Lower leg skin (tissue), 4 donors: ENCODE data around the gene RBM44. TPM values are rescaled to one million over a fixed set of nuclear protein-coding genes. Genes with fewer than 3 reads are reported as not detected.

Source experiments
- DNase-seq, 2 donors: peaks; one replicate each; pipeline ENCODE4 v3.0.0-alpha.2; 2019; ENCODE audit warnings: low spot score in 2 of 2
- H3K4me3 ChIP-seq: fragments of 200-600 bp; sonication (generic); 2 replicates; pipeline ENCODE4 v1.5.1; 2017; ENCODE audit warnings: mild to moderate bottlenecking, low read depth; ENCODE audit not compliant: poor library complexity, severe bottlenecking
- POLR2A ChIP-seq, 2 donors: fragments of 450-650 bp; IDR thresholded peaks; one replicate each; pipeline ENCODE4 v1.6.1; 2016 to 2017; ENCODE audit warnings: antibody characterized with exemption in 2 of 2, mild to moderate bottlenecking in 1 of 2, moderate library complexity in 1 of 2
- WGBS, 2 donors: methylation state at CpG; one replicate each; pipeline ENCODE4 v1.1.5; 2018; 5-methylcytosine and 5-hydroxymethylcytosine counted together
- intact Hi-C: fragments of 100-400 bp; cut with DNase I; formaldehyde crosslinking; loops from one replicate; pipeline ENCODE4 v1.15.0; 2023; ENCODE audit warnings: low total_unique reads
- total RNA-seq, 4 donors: library from RNA; depleted of rRNA; stranded (reverse); fragments of >200 nt; gene quantifications; one replicate each; pipeline ENCODE4 v1.1.0, GENCODE V29; 2016
- TF ChIP-seq, protein P1 (sequence below), 3 donors: fragments of 450-650 bp; IDR thresholded peaks; one replicate each; pipeline ENCODE4 v1.5.1; 2016; ENCODE audit warnings: antibody characterized with exemption in 3 of 3, mild to moderate bottlenecking in 3 of 3, moderate library complexity in 2 of 3

Gene RBM44
- total RNA-seq, 4 donors from 2014 or later, result 0.12 to 0.38 (median 0.23) TPM

DNA sequence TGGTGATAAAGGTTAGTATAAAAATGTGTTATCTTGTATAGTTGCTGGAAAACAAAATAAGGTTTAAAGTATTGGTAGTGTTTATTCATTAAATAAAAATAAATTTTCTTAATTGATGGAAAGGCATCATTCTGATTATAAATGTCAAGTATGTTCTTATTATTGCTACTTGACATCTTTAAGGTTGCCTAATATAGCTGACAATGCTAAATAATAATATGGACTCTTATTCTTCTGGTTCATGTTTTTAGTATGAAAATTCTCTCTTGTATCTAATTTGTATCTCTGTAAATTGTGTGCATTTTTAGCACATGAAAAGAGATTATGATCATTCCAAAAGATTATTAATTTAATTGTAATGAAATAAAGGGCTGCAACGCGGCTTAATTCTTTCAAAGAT, 25.0 kb downstream of the RBM44 start:
- no peak for TF ChIP-seq POLR2A (IDR thresholded peaks at IDR 0.05)
- TF ChIP-seq, protein P1, sequence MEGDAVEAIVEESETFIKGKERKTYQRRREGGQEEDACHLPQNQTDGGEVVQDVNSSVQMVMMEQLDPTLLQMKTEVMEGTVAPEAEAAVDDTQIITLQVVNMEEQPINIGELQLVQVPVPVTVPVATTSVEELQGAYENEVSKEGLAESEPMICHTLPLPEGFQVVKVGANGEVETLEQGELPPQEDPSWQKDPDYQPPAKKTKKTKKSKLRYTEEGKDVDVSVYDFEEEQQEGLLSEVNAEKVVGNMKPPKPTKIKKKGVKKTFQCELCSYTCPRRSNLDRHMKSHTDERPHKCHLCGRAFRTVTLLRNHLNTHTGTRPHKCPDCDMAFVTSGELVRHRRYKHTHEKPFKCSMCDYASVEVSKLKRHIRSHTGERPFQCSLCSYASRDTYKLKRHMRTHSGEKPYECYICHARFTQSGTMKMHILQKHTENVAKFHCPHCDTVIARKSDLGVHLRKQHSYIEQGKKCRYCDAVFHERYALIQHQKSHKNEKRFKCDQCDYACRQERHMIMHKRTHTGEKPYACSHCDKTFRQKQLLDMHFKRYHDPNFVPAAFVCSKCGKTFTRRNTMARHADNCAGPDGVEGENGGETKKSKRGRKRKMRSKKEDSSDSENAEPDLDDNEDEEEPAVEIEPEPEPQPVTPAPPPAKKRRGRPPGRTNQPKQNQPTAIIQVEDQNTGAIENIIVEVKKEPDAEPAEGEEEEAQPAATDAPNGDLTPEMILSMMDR (IDR thresholded peaks at IDR 0.05), result no peak
- intact Hi-C loops, result no loop called here
- DNase-seq, result no peak
- 68 to 70% methylated on average over 2 of the region's 2 CpGs for WGBS, 2 donors
- H3K4me3 ChIP-seq, result no peak overlapping the region

DNA sequence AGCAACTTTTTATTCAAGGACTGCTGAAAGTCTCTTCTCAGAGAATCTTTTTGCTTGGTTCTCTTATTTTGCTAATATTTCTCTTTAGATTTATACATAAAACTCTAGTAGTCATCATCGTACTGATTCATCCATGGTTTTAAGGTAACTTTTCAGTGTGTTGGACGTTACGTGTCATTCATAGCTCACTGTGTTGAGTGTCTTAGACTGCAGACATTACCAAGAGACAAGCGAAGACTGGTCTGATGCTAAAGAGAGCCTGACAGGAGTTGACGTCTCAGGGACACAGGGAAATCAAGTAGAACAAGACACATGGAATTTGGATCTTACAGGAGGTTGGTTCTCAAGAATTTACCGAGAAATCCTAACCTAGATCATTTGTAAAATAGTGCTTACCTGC, 25.5 kb downstream of the RBM44 start:
- no peak for DNase-seq
- intact Hi-C loops, result no loop called here
- H3K4me3 ChIP-seq, result no peak overlapping the region
- TF ChIP-seq POLR2A (IDR thresholded peaks at IDR 0.05), result no peak
- TF ChIP-seq, protein P1 (IDR thresholded peaks at IDR 0.05), result no peak
- 59 to 60% methylated on average over 6 of the region's 6 CpGs for WGBS, 2 donors

GRCh38 chr2:237827421-237827987, 28.9 kb downstream of the RBM44 start:
- WGBS, 2 donors, result 95 to 96% methylated on average over 3 of the region's 3 CpGs
- H3K4me3 ChIP-seq, result no peak overlapping the region
- DNase-seq, result no peak
- intact Hi-C loops, result no loop called here
- no peak for TF ChIP-seq POLR2A (IDR thresholded peaks at IDR 0.05)
- TF ChIP-seq, protein P1 (IDR thresholded peaks at IDR 0.05), result no peak

DNA sequence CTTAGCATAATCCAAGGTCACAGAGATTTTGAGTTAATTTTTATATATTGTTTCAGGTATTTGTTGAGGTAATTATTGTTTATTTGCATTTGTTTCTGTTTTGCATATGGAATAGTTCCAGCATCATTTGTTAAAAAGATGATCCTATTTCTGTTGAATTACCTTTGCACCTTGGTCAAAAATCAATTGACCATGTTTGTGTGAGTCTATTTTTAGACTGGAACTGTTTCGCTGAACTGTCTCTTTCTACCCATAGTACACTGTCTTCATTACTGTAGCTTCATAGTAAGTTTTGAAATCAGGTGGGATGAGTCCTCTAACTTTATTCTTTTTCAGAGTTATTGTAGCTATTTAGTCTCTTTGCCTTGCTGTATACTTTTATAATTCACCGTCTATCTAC, 31.9 kb downstream of the RBM44 start:
- no peak for DNase-seq
- no peak overlapping the region for H3K4me3 ChIP-seq
- intact Hi-C loops, result no loop called here
- WGBS, 2 donors, result 97 to 98% methylated on average over 2 of the region's 2 CpGs
- TF ChIP-seq, protein P1 (IDR thresholded peaks at IDR 0.05), result no peak
- TF ChIP-seq POLR2A (IDR thresholded peaks at IDR 0.05), result no peak

GRCh38 chr2:237833546-237833945, 35.0 kb downstream of the RBM44 start:
- no peak for DNase-seq
- H3K4me3 ChIP-seq, result no peak overlapping the region
- intact Hi-C loops, result no loop called here
- no peak for TF ChIP-seq POLR2A (IDR thresholded peaks at IDR 0.05)
- TF ChIP-seq, protein P1 (IDR thresholded peaks at IDR 0.05), result no peak
- 95 to 100% methylated on average over 1 of the region's 1 CpG for WGBS, 2 donors

DNA sequence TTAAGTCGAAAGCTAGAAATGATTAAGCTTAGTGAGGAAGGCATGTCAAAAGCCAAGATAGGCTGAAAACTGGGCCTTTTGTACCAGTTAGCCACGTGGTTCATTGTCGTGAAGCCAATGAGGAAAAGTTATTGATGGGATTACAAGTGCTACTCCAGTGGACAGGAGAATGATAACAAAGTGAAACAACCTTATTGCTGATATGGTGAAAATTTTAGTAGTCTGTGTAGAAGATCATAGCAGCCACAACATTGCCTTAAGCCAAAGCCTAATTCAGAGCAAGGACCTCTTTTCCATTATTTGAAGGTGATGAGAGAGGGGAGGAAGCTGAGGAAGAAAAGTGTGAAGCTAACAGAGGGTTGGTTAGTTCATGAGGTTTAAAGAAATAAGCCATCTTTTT, 36.8 kb downstream of the RBM44 start:
- no peak for TF ChIP-seq POLR2A (IDR thresholded peaks at IDR 0.05)
- TF ChIP-seq, protein P1 (IDR thresholded peaks at IDR 0.05), result no peak
- no peak for DNase-seq
- no peak overlapping the region for H3K4me3 ChIP-seq
- intact Hi-C loops, result no loop called here
- WGBS, 2 donors, result 72 to 92% methylated on average over 3 of the region's 3 CpGs
